ENCODE results near the gene RAB15.

DNA sequence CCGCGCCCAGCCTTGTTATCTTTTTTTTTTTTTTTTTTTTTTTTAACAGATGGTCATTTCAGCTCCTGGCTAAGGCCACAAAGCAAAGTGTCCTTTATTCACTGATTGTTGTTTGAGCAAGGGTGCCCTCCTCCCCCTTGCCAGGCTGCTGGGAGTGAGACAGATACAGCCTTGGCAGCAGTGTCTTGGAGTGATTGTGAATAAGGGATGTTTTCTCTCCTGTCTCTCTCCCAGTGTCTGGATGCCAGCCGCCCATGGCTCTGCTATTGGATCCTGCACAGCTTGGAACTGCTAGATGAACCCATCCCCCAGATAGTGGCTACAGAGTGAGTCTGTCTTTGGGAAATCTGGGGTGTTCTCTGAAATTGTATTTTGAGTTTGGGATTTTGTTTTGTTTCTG lies 43.3 kb upstream of the RAB15 start:
- TF ChIP-seq, protein P1, sequence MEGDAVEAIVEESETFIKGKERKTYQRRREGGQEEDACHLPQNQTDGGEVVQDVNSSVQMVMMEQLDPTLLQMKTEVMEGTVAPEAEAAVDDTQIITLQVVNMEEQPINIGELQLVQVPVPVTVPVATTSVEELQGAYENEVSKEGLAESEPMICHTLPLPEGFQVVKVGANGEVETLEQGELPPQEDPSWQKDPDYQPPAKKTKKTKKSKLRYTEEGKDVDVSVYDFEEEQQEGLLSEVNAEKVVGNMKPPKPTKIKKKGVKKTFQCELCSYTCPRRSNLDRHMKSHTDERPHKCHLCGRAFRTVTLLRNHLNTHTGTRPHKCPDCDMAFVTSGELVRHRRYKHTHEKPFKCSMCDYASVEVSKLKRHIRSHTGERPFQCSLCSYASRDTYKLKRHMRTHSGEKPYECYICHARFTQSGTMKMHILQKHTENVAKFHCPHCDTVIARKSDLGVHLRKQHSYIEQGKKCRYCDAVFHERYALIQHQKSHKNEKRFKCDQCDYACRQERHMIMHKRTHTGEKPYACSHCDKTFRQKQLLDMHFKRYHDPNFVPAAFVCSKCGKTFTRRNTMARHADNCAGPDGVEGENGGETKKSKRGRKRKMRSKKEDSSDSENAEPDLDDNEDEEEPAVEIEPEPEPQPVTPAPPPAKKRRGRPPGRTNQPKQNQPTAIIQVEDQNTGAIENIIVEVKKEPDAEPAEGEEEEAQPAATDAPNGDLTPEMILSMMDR (IDR thresholded peaks at IDR 0.05; ENCODE audit: low read depth, low read length) = no peak
- TF ChIP-seq EZH2phosphoT487 (IDR thresholded peaks at IDR 0.05; ENCODE audit: low read depth) = no peak
